ENCODE data around the gene PDE4D.

The PDE4D gene

DNA sequence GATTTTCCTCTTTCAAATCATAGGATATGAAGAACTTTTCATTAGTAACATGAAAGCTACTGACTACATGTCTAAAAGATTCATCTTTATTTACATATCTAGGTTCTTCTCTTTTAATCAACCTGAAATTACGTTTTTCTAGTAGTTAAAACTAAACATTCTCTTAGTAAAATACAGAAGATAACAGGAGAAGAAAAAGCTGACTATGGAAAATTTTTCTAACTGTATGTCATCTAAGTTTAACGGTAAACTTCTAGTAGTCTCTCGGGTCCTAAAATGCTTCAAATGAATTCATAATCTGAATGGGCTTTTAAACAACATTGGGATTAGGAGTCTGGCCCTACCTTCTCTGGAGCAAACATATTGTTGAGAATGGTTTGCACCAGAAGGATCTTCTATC is 151.9 kb downstream of the PDE4D start:
- TF ChIP-seq, protein P1, sequence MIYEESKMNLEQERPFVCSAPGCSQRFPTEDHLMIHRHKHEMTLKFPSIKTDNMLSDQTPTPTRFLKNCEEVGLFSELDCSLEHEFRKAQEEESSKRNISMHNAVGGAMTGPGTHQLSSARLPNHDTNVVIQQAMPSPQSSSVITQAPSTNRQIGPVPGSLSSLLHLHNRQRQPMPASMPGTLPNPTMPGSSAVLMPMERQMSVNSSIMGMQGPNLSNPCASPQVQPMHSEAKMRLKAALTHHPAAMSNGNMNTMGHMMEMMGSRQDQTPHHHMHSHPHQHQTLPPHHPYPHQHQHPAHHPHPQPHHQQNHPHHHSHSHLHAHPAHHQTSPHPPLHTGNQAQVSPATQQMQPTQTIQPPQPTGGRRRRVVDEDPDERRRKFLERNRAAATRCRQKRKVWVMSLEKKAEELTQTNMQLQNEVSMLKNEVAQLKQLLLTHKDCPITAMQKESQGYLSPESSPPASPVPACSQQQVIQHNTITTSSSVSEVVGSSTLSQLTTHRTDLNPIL (CRISPR knock-in tag; IDR thresholded peaks at IDR 0.05; ENCODE audit: low read depth) = no peak
- TF ChIP-seq TOX (CRISPR knock-in tag; IDR thresholded peaks at IDR 0.05; ENCODE audit: borderline replicate concordance) (no peak), SNAI2 (CRISPR knock-in tag; IDR thresholded peaks at IDR 0.05) (no peak), ISL1 (CRISPR knock-in tag; IDR thresholded peaks at IDR 0.05) (no peak), GLIS3 (CRISPR knock-in tag; IDR thresholded peaks at IDR 0.05) (no peak), RARB (CRISPR knock-in tag; IDR thresholded peaks at IDR 0.05) (no peak), ZNF565 (CRISPR knock-in tag; conservative IDR thresholded peaks at IDR 0.05; ENCODE audit: low read depth) (no peak), ZNF70 (CRISPR knock-in tag; IDR thresholded peaks at IDR 0.05) (no peak), ZFP3 (CRISPR knock-in tag; IDR thresholded peaks at IDR 0.05) (no peak), PPARA (CRISPR knock-in tag; IDR thresholded peaks at IDR 0.05; ENCODE audit: borderline replicate concordance) (no peak), BACH2 (CRISPR knock-in tag; IDR thresholded peaks at IDR 0.05; ENCODE audit: borderline replicate concordance) (no peak), ARNTL (CRISPR knock-in tag; IDR thresholded peaks at IDR 0.05; ENCODE audit: borderline replicate concordance, low read depth) (no peak)
- no peak for ATAC-seq

DNA sequence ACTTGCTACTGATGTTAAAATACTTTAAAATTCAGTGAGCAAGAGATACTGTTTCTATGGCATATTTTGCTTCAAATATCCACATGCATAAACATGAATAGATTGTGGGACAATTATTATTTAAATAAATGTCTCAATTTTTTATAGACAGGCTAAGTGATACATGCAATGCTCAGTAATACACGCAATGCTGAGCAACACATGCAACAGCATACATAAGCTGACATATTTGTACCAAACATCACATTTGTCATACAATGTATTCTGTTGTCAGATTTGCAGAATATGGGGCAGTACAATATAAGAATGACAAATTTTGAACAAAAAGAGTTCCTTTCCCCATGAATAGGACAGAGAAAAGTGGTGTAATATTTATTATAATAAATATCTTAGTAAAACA is 155.5 kb downstream of the PDE4D start:
- ATAC-seq = no peak
- TF ChIP-seq CSDC2 (CRISPR knock-in tag; IDR thresholded peaks at IDR 0.05) (no peak), ZFP3 (CRISPR knock-in tag; IDR thresholded peaks at IDR 0.05) (no peak), ZNF8 (CRISPR knock-in tag; IDR thresholded peaks at IDR 0.05) (no peak), ZNF565 (CRISPR knock-in tag; conservative IDR thresholded peaks at IDR 0.05; ENCODE audit: low read depth) (no peak), RARB (CRISPR knock-in tag; IDR thresholded peaks at IDR 0.05) (no peak), BACH2 (CRISPR knock-in tag; IDR thresholded peaks at IDR 0.05; ENCODE audit: borderline replicate concordance) (no peak), OSR1 (CRISPR knock-in tag; IDR thresholded peaks at IDR 0.05) (no peak), GLIS3 (CRISPR knock-in tag; IDR thresholded peaks at IDR 0.05) (no peak), SNAI2 (CRISPR knock-in tag; IDR thresholded peaks at IDR 0.05) (no peak), TCF4 (CRISPR knock-in tag; IDR thresholded peaks at IDR 0.05; ENCODE audit: borderline replicate concordance) (no peak), ZFP30 (CRISPR knock-in tag; IDR thresholded peaks at IDR 0.05) (no peak), ARNTL (CRISPR knock-in tag; IDR thresholded peaks at IDR 0.05; ENCODE audit: borderline replicate concordance, low read depth) (no peak), ZNF70 (CRISPR knock-in tag; IDR thresholded peaks at IDR 0.05) (no peak), PPARA (CRISPR knock-in tag; IDR thresholded peaks at IDR 0.05; ENCODE audit: borderline replicate concordance) (no peak)
- TF ChIP-seq, protein P2, sequence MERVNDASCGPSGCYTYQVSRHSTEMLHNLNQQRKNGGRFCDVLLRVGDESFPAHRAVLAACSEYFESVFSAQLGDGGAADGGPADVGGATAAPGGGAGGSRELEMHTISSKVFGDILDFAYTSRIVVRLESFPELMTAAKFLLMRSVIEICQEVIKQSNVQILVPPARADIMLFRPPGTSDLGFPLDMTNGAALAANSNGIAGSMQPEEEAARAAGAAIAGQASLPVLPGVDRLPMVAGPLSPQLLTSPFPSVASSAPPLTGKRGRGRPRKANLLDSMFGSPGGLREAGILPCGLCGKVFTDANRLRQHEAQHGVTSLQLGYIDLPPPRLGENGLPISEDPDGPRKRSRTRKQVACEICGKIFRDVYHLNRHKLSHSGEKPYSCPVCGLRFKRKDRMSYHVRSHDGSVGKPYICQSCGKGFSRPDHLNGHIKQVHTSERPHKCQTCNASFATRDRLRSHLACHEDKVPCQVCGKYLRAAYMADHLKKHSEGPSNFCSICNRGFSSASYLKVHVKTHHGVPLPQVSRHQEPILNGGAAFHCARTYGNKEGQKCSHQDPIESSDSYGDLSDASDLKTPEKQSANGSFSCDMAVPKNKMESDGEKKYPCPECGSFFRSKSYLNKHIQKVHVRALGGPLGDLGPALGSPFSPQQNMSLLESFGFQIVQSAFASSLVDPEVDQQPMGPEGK (CRISPR knock-in tag; IDR thresholded peaks at IDR 0.05; ENCODE audit: borderline replicate concordance) = no peak
- TF ChIP-seq, protein P3, sequence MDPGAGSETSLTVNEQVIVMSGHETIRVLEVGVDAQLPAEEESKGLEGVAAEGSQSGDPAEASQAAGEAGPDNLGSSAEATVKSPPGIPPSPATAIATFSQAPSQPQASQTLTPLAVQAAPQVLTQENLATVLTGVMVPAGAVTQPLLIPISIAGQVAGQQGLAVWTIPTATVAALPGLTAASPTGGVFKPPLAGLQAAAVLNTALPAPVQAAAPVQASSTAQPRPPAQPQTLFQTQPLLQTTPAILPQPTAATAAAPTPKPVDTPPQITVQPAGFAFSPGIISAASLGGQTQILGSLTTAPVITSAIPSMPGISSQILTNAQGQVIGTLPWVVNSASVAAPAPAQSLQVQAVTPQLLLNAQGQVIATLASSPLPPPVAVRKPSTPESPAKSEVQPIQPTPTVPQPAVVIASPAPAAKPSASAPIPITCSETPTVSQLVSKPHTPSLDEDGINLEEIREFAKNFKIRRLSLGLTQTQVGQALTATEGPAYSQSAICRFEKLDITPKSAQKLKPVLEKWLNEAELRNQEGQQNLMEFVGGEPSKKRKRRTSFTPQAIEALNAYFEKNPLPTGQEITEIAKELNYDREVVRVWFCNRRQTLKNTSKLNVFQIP (CRISPR knock-in tag; IDR thresholded peaks at IDR 0.05; ENCODE audit: borderline replicate concordance, low read depth) = no peak
- TF ChIP-seq, protein P1 (CRISPR knock-in tag; IDR thresholded peaks at IDR 0.05; ENCODE audit: low read depth) = no peak
- TF ChIP-seq, protein P4, sequence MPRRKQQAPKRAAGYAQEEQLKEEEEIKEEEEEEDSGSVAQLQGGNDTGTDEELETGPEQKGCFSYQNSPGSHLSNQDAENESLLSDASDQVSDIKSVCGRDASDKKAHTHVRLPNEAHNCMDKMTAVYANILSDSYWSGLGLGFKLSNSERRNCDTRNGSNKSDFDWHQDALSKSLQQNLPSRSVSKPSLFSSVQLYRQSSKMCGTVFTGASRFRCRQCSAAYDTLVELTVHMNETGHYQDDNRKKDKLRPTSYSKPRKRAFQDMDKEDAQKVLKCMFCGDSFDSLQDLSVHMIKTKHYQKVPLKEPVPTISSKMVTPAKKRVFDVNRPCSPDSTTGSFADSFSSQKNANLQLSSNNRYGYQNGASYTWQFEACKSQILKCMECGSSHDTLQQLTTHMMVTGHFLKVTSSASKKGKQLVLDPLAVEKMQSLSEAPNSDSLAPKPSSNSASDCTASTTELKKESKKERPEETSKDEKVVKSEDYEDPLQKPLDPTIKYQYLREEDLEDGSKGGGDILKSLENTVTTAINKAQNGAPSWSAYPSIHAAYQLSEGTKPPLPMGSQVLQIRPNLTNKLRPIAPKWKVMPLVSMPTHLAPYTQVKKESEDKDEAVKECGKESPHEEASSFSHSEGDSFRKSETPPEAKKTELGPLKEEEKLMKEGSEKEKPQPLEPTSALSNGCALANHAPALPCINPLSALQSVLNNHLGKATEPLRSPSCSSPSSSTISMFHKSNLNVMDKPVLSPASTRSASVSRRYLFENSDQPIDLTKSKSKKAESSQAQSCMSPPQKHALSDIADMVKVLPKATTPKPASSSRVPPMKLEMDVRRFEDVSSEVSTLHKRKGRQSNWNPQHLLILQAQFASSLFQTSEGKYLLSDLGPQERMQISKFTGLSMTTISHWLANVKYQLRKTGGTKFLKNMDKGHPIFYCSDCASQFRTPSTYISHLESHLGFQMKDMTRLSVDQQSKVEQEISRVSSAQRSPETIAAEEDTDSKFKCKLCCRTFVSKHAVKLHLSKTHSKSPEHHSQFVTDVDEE (CRISPR knock-in tag; IDR thresholded peaks at IDR 0.05) = no peak

DNA sequence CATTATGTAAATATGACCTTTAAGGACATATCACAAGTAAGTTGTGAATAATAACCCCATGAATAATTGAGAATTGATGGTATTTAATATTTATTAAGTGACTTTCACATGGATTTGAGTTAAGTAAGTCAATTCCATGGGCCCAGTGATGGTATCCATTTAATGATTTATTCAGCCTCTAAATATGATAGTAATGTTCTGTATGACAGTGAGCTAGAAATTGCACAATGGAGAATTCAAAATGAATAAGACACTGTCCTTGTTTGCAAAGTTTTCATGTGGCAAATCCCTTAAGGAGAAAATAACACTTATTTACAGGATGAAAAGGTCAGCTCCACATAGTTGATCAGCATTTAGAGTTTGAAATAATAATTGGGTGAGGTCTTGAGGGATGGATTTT is 160.7 kb downstream of the PDE4D start:
- no peak for ATAC-seq
- no peak for TF ChIP-seq OSR1 (CRISPR knock-in tag; IDR thresholded peaks at IDR 0.05)

Data from SK-N-SH treated with all-trans-retinoic acid at 6 μM for 48 hours (cell line).